ENCODE data around the gene DPP10.

DPP10 gene

DNA sequence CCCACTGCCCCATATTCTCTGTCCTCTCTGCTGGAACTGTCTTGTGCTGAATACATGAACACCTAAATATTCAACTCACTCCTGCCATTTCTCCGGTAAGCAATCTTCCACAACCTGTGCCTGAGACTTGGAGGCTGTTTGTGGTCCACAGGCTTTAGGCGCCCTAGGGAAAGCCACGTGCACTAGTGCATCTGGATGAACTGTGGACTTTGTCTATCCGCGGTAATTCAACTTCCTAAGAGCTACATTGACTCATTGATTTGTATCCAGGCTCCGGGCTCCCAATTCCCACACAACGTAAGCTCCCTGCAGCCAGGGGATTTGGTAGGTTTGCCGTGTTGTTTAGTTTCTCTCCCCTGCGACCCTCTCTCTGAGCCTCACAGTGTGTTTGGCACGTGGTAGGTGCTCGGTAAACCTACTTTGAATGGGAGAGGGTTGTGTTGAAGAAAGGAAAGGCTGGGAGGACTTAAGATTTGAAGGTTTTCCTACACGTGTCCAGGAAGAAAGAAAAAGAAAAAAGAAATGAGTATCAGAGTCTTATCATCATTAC is 718.2 kb downstream of the DPP10 start:
- DNase-seq (ENCODE audit: low spot score) = no peak

DNA sequence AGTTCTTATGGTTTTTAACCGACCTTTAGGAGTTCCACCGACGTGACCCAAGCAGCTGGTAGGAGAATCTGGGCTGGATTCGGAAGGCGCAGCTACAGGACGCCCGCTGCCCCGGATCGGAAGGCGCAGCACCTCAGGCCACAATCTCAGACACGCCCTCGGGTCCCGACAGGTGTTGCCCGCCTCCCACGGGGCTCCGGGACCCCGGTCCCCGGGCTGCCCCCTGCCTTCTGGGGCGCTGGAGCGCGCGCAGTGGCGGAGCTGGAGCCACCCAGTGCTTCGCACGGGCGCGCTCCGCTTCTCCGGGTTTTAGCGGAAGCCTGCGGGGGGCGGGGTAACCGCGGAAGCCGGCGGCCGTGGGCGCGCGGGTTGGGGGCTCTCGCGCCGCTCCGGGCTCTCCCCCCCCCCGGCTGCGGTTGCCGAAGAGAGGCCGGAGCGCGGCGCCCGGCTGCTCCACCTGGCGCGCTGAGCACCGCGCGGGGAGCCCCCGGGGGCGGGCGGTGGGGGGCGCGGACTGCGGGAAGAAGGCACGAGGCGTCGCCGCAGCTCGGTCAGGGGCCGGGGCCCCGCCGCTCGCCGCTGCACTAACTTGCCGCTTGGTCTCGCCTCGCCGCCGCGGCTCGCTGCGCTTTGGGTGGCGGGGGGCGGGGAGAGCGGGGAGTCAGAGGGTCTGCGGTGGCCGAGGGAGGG is 718.8 kb downstream of the DPP10 start:
- DNase-seq (ENCODE audit: low spot score) = no peak

DNA sequence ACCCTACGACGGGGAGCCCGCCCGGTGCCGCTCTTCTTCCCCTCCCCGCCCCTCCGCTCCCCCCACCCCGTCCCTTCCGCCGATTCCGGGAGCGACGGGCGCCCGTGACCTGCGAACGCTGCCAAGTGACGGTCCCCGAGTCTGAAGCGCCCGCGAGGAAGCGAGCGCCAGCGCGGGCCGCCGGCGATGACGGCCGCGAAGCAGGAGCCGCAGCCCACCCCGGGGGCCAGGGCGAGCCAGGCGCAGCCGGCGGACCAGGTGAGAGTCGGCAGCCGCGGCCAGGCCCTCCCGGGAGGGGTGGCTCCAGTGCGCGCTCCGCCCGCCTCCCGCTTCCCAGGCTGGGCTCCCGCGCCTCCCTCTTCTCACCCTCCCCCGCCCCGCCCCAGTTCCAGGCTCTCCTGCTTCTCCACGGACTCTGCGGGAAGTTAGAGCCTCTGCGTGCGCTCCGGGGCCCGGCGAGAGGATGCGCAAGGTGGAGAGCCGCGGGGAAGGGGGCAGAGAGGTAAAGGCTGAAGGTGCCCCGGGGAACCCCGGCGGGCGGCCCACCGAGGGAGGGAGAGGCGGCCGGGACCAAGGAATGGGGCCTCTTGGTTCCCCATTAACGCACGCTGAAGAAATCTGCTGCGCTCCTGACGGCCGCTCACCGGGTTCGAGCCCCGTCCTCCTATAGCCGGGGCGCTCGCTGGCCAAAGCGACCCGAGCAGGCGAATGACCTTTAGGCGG is 719.5 kb downstream of the DPP10 start:
- DNase-seq (ENCODE audit: low spot score) = no peak

DNA sequence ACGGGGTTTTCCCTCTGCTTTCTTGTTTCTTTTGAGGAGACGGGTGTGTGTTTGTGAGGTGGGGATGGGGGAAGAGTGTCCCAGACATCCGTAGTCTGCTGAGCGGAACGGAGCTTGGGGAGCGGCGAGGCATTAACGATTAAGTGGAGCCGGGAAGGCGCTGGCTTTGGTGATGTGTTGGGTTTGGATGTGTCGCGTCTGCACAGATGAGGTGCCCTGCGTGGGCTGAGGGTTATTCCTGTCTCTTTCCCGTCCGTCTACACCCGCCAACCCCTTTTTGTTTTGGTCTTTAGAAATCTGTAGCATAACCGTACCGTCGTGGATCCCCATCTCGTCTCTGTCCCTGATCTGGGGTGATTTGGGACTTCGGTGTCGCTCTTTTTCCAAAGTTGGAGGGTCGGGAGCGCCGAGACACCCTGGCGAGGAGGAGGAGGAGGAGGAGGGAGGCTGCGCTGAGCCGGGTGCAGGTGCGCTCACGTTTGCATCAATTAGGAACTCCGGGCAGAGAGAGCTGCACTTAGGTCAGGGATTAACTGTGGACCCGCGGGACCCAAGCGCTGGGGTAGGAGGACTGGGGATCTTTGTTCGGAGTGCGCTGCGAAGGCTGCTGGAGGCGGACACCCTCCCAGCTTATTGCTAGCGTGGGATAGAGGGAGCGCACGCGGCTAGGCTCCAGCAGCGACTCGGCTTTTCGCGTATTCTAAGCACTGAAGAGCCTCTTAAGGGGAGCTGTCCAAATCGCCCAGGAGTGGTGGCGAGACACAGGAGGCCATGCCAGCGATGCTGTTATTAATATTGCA is 720.3 kb downstream of the DPP10 start:
- DNase-seq (ENCODE audit: low spot score) = no peak

DNA sequence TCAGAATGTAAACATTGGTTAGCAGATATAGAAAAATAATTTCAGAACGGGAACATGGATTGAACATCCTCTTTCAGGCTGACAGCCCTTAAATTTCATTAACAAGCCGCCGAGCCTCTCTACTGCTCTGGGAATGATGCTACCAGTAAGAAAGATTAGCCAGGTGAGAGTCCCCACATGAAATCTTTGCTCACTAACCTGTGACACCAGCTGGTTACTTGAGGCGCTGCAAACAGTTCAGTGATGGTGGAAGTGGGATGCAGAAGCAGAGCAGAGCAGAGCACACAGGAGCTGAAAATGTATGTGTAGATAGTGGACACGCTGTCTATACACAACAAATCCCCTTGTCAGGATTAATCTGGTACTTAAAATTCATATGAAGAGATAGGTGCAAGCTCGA is 721.1 kb downstream of the DPP10 start:
- no peak for DNase-seq (ENCODE audit: low spot score)

DNA sequence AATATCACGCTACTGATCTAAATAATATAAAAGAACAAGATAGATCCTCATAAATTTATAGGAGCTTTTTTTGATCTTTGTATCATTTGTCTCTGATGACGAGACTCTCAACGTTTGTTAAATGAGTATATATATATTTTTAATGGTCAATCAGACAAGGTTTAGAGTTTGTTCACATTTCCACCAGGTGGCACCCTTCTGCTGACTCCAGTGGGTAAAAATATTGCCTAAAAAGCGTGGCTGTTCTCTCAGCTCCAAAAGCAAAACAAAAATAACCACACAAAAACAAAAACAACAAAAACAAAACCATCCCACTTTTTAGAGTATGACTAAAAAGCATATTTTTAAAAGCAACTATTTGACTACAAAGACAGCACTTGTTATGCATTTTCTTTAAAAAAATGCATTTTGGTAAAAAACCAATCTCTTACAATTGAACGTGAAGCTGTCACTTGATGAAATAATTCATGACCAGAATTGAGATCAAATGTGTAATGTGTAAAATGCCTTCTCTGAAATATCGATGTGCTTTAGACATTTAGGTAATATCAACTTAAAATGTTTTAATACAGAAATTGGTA is 723.2 kb downstream of the DPP10 start:
- peak; percentile 17 for DNase-seq (ENCODE audit: low spot score)

DNA sequence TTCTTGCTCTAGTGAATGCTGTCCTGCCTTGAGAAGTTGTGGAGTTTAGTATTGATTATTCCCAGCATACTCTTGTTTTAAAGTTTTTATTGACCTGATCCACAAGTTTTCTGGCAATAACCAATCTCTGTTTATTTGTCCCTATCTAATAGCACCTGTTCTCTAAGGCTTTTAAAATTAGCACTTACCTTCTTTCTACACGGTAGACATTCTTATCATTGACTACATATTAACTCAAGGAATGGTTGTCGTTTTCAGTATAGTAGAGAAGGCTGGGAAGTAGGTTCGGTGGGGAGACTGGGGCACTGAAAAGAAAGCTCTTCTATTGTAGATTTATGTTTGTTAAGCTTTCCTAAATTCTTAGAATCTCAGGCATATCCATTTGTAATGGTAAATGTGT is 726.0 kb downstream of the DPP10 start:
- DNase-seq (ENCODE audit: low spot score) = no peak

DNA sequence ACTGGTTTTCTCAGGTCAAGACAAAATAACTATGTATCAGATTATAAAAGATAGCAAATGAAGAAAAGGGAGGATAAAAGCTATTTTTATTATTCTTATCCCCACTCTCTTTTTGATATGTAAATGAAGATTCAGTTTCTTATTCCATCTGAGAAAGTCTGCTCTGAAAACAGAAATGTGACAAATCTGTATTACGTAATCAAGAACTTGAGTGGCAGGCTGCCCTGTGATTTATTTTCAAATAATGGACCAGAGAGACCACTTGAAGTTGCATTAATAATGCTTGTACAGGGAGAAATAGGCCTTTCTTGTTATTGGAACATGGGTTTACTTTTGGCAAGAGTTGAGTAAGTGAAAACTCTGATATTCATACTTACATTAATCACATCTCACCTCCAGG is 727.4 kb downstream of the DPP10 start:
- DNase-seq (ENCODE audit: low spot score) = no peak

DNA sequence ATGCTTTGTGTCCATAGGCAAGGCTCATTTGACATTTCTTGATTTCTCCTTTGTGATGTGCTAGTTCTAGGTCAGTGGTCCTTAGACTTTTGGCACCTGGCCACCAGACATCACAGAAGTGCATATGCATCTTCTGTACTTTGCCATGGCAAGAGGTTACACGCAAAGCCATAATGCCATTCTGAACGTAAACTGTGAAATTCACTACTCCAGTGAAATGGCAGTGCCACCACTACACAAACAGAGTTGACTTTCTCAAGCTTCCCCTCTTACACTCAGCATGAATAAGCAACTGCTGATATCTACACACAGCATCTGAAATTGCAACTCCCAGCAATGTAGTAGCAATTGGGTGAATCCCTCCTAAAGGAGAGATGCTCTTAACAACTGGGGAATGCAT is 729.3 kb downstream of the DPP10 start:
- no peak for DNase-seq (ENCODE audit: low spot score)

DNA sequence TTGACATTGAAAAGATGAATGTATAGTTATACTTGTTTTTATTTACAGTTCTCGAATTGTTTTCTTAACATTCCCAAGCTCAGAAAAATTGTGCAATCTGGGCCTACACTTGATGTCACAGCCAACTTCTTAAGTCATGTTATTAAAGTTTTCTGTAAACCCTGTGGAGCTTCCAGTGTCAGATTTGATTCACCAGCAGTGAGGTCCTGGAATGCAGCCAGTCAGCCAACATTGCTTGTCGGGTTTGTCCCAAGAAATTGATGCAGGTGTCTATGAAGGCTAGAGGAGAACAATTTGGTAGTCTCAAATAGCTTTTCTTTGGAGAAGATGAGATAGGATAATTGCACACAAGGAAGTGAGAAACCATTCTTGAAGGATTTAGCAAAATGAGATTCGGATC is 732.2 kb downstream of the DPP10 start:
- no peak for DNase-seq (ENCODE audit: low spot score)

DNA sequence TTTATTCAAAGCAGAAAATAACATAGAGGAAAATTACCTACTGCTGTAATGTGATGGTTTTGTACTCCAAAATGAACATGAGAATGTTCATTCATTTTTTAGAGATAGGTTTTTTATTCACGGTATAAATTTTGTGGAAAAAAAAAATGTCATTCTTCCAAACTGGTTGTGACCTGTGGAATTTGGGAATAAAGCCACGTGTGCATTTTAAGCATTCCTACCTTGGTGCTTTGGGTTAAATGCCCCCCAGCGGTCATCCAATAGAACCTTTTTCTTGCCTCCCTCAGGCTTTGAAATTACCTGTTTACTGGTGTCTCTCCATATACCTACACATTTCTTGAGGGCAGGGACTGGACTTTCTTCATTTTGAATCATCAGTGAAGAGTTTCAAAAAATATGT is 740.7 kb downstream of the DPP10 start:
- no peak for DNase-seq (ENCODE audit: low spot score)

DNA sequence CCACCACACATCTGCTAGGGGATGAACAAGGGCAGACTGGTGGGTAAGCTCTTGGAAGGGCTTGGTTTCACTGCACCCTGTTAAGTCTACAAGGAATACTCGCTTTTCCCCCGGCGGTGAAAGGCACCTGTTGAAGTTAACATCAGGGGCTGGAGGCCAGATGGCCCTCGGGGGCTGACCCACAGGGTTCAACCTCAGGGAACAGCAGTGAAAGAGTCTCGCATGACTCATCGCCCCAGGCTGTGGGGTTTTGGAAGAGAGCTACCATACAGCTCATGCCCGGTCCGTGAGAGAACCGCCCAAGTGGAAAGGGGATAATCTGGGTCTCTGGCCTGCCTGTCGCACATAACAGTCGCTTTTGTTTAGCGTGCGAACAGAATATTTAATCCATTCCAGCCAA is 748.0 kb downstream of the DPP10 start:
- DNase-seq (ENCODE audit: low spot score) = no peak

DNA sequence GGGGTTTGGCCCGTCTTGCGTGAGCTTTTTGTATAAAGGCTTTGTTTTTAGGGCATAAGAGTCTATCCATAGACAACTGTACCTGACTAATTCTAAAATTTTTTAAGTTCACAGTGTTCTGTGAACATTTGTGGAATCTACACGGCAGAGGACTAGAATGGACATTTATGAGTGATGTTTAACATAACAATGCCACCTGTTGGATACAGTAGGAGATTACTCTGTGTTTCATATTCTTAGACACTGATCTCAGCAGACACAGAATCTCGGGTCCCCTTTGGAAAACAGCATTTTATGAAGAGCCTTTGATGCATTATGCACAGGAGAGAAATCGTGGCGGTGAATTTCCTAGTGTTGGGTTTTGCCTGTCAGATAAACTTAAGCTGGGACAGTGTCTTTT is 752.2 kb downstream of the DPP10 start:
- no peak for DNase-seq (ENCODE audit: low spot score)

DNA sequence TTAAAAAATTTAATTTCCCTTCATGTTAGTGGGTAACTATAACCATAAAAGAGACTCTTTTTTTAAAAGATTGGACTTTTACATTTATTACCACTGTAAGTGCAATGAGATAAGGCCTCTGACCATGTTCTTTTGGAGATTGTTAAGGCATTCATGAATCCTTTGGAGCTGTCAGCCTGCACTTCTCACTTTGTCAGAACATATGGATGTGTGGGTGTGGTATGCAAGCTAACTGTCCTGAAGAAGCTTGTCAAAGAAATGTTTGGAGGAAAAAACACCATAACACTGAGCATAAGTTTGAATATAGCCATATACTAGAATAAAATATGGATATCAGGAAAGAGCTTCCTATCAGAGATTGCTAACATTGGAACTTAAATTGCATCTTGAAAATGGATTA is 754.1 kb downstream of the DPP10 start:
- DNase-seq (ENCODE audit: low spot score) = no peak

DNA sequence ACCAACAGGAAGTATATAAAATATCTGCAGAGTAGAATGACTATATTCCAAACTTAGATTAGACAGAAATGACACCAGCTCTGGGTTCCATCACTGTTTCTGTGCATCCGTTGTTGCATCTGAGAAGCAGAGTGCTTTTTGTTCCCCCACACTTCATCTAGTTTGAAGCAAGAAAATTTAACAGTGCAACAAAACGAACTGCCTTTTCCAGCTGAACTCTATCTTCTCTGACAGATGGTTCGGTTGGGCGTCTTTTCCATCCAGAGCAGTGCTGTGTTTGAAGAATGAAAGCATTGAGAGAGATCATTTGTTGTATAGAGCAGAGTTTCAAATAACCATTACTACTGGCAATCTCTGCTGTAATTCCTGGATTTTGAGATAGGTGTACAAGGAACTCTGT is 757.5 kb downstream of the DPP10 start:
- DNase-seq (ENCODE audit: low spot score) = no peak

DNA sequence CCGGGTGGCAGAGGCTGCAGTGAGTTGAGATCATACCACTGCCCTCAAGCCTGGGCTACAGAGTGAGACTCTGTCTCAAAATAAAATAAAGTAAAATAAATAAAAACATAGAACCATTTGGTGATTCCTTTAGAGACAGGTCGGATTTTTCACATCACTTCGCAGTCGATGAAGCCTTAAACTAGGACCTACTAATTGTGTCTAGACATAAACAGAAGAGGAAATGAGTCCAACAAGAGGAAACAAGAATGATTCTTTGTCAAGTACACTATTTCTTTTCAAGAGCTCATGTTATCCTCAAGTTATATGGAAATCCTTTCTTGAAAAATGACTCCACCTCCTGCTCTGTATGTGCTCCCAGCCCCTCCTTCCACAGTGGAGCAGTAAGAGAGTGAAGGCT is 758.9 kb downstream of the DPP10 start:
- DNase-seq (ENCODE audit: low spot score) = no peak

DNA sequence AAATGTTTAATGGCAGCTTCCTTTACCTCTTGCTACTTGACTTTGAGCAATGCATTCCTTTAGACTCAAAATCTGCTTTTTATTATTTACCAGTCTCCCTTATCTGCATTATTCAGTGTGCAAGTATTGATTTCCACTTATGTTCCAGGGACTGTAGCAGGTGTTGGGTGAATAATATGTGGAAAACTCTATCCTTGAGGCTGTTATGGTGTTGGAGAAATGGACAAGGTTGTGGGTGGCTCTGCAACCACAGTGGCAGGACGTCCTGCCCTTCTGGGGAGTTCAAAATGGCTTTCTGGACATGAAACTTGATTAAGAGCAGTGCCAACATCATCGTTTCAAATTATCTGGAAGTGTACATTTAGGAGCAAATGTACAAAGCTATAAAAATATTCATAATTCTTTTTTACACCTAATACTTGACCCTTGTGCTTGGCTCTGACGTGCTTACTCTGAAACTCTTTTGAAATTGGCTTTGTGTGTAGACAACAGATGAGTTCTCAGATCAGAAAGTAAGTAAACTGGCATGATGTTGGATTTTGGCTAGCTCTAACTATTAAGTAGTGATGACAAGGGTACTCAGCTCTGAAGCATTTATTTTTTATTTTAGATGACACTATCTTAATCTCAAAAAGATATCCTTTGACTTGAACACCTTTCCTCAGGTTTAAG is 766.2 kb downstream of the DPP10 start:
- no peak for DNase-seq (ENCODE audit: low spot score)

DNA sequence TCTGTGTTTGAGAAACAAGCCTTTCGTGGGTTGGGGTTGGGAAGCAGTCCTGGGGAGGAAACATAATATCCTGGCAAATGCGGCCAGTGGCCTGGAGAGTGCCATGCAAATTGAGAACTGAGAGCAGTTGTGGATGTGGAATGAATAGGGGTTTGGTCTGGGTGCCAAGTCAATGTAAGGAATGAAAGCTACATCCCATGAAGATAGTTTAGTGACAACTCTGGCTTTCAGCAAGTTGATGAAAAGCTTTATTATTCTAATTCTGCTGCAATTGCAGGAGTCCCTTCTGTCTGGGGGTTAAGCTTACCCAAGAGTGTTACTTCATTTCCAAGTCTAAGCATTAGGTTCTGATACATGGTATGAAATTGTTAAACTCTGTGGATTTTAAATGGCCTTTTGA is 771.6 kb downstream of the DPP10 start:
- no peak for DNase-seq (ENCODE audit: low spot score)

DNA sequence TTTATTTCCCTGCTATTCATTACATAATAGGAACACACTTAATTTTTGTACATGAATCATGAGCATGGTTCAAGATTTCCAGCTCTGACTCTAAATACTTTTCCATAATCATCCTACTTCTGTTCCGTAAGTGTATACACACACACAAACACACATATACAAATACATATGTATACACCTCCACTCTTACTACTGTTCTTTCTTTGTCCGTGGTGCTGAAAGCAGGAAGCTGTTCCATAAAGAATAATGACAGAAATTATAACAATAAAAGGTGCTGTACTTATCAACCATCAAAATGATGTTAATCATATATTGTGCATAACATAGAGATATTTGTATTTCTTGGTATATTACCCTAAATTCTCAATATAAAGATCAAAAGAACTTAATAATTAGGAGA is 776.9 kb downstream of the DPP10 start:
- DNase-seq (ENCODE audit: low spot score) = no peak

DNA sequence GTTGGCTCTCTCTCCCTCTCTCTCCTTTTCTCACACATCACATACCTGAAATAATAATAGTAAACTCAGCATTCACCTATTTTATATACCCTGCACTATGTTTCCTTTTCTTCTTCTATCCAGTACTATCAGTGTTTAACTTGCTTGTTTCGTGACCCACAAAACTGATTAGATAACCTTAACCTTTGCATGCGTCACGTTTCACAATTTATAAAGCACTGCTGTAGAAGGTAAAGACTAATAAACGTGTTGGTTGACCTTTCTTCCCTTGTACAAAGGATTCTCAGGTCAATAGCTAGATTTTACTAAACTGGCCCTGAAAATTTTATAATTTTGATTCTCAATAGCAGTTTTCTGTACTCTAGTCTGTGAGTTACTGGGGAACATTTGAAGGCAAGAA is 791.7 kb downstream of the DPP10 start:
- no peak for DNase-seq (ENCODE audit: low spot score)

DNA sequence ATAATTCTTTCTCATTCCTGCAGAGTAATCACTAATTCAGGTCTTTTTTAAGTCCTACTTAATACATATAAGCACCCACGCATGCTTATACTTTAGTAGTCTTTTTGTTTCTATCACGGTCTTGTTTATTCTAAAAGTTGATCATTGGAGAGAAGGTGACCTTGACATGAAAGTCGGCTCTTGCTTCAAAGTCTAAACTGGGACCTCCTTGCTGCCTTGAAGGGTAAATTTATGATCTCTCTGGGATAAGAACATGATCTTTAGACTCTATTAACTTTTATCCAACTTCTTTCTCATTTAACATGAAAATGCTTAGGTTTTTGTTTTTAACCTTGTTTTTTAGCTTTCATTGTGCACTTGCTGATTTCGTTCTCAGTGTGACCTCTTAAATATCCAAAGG is 792.3 kb downstream of the DPP10 start:
- DNase-seq (ENCODE audit: low spot score) = no peak

DNA sequence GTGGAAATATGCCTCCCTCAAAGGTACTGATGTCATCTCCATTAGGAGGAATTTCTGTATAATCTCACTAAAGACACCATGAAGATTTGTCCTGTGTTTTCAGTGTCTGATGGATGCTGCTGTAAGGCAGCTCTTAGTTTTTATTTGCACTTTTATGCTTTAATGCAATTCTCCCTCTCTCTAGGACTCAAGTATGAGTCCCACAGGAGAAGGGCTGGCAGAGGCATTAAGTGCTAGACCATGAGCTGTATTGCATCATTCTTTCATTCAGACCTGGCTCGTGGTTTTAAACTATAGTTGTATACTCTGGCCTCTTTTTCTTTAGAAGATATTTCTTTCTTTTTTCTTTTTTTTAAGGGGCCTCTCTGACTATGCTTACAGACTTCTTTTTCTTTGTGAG is 805.6 kb downstream of the DPP10 start:
- no peak for DNase-seq (ENCODE audit: low spot score)
